HepG2 (cell line): ENCODE data around the gene TIPIN. TPM values are rescaled to one million over a fixed set of nuclear protein-coding genes. Genes with fewer than 3 reads are reported as not detected.

Experiments used
- ATAC-seq: fragments of 200-7000 bp; cut with Tn5 transposase; 3 replicates; pipeline ENCODE4 v1.9.1; 2020; ENCODE audit warnings: mild to moderate bottlenecking, moderate library complexity
- BruUV-seq: library from RNA; stranded (reverse); fragments of 400-500 nt; replicated peaks from 2 replicates; lab custom pipeline; 2021; lab: Mats Ljungman, UMichigan
- CTCF ChIA-PET: fragments of 300-600 bp; formaldehyde crosslinking; extraction: SDS; loops from one replicate; lab custom pipeline; 2021; ENCODE audit warnings: low total read pairs, inconsistent platforms, low intra/inter-chr PET ratio; lab: Yijun Ruan, JAX
- POLR2A ChIA-PET: fragments of 350-600 bp; sonication (Branson Sonifier 250); formaldehyde crosslinking; loops from one replicate; lab custom pipeline; 2020; ENCODE audit warnings: antibody characterized with exemption, inconsistent platforms; lab: Yijun Ruan, JAX
- DNase-seq: peaks from one replicate; pipeline ENCODE4 v3.0.0-alpha.2; 2015; ENCODE audit warnings: low spot score
- FAIRE-seq: peaks from 3 replicates; lab custom pipeline; 2011; peaks lifted over from hg19 to GRCh38; lab: Jason Lieb, UNC
- H2AFZ ChIP-seq: one replicate; pipeline ENCODE4 v1.6.1; 2011; ENCODE audit warnings: low read length, inconsistent platforms
- H3K27ac ChIP-seq: fragments of 300-600 bp; 3 replicates; pipeline ENCODE4 v1.8.0; 2011; ENCODE audit warnings: mixed run types, mild to moderate bottlenecking, mixed read lengths, low read length, inconsistent platforms; ENCODE audit not compliant: insufficient read depth; ENCODE audit errors: extremely low read length
- H3K27me3 ChIP-seq, 2 experiments: fragments of 200-600 bp in 1 of 2; 2 replicates in 1 of 2; 3 replicates in 1 of 2; pipeline versions ENCODE4 v1.6.0 to v1.8.0; 2011; ENCODE audit warnings: low read length in 2 of 2, mild to moderate bottlenecking in 2 of 2, moderate library complexity in 2 of 2, inconsistent platforms in 1 of 2; ENCODE audit not compliant: insufficient read depth in 2 of 2, control insufficient read depth in 1 of 2
- H3K36me3 ChIP-seq, 2 experiments: fragments of 200-600 bp in 1 of 2; replicated peaks in 1 of 2; 2 replicates in 1 of 2; 3 replicates in 1 of 2; pipeline versions ENCODE4 v1.5.1 to v1.8.0; 2011; ENCODE audit warnings: low read length in 2 of 2, inconsistent platforms in 1 of 2; ENCODE audit not compliant: insufficient read depth in 2 of 2, control insufficient read depth in 1 of 2
- H3K4me1 ChIP-seq: 2 replicates; pipeline ENCODE4 v1.5.1; 2012; ENCODE audit warnings: low read length, inconsistent platforms; ENCODE audit not compliant: insufficient read depth
- H3K4me2 ChIP-seq: 2 replicates; pipeline ENCODE4 v1.6.0; 2011; ENCODE audit warnings: low read depth, low read length, inconsistent platforms
- H3K4me3 ChIP-seq, 3 experiments: fragments of 200-600 bp in 1 of 3; sonication (generic), shearing (Covaris generic) in 1 of 3; replicated peaks in 1 of 3; 2 replicates each; pipeline ENCODE4 v1.5.1; 2011 to 2016; ENCODE audit warnings: low read length in 3 of 3, inconsistent platforms in 2 of 3, low read depth in 2 of 3, mild to moderate bottlenecking in 2 of 3, control low read depth in 1 of 3, mixed read lengths in 1 of 3; ENCODE audit not compliant: insufficient read depth in 1 of 3
- H3K79me2 ChIP-seq: one replicate; pipeline ENCODE4 v1.6.1; 2011; ENCODE audit warnings: low read length, inconsistent platforms; ENCODE audit not compliant: insufficient read depth
- H3K9ac ChIP-seq: 2 replicates; pipeline ENCODE4 v1.6.0; 2011; ENCODE audit warnings: mild to moderate bottlenecking, low read depth, low read length, inconsistent platforms; ENCODE audit not compliant: insufficient read depth
- H3K9me3 ChIP-seq: 2 replicates; pipeline ENCODE4 v1.5.1; 2012; ENCODE audit warnings: mild to moderate bottlenecking, low read length
- H4K20me1 ChIP-seq: 2 replicates; pipeline ENCODE4 v1.6.0; 2011; ENCODE audit warnings: inconsistent platforms, mild to moderate bottlenecking, low read length, moderate library complexity; ENCODE audit not compliant: insufficient read depth
- FIP1L1 ChIP-seq: fragments of 200-400 bp; formaldehyde crosslinking; IDR thresholded peaks from 2 replicates; pipeline ENCODE4 v1.6.1; 2018; ENCODE audit warnings: low read depth, mild to moderate bottlenecking, low read length, moderate library complexity, borderline replicate concordance; ENCODE audit not compliant: insufficient read depth
- FLYWCH1 ChIP-seq: sonication (generic); formaldehyde crosslinking; IDR thresholded peaks from 2 replicates; pipeline ENCODE4 v1.8.1; 2023; ENCODE audit warnings: mild to moderate bottlenecking, missing genetic modification reagents
- IKZF4 ChIP-seq: sonication (generic); formaldehyde crosslinking; IDR thresholded peaks from 2 replicates; pipeline ENCODE4 v1.5.1; 2020; ENCODE audit warnings: borderline replicate concordance, mild to moderate bottlenecking, low read depth, missing genetic modification reagents; ENCODE audit errors: not compliant biosample characterization
- TBX2 ChIP-seq: sonication (generic); formaldehyde crosslinking; IDR thresholded peaks from 2 replicates; pipeline ENCODE4 v1.5.0; 2020; ENCODE audit warnings: missing genetic modification reagents, mild to moderate bottlenecking, borderline replicate concordance
- ZNF274 ChIP-seq: sonication (generic); formaldehyde crosslinking; IDR thresholded peaks from 2 replicates; pipeline ENCODE4 v1.5.1; 2020; ENCODE audit warnings: mild to moderate bottlenecking, missing genetic modification reagents
- ZNF44 ChIP-seq: sonication (generic); formaldehyde crosslinking; IDR thresholded peaks from 2 replicates; pipeline ENCODE4 v1.5.1; 2020; ENCODE audit warnings: mild to moderate bottlenecking, missing genetic modification reagents
- ZNF615 ChIP-seq: sonication (generic); formaldehyde crosslinking; IDR thresholded peaks from 2 replicates; pipeline ENCODE4 v1.5.0; 2020; ENCODE audit warnings: mild to moderate bottlenecking, missing genetic modification reagents, borderline replicate concordance
- ZNF619 ChIP-seq: sonication (generic); formaldehyde crosslinking; IDR thresholded peaks from 2 replicates; pipeline ENCODE4 v1.4.0; 2020; ENCODE audit warnings: mild to moderate bottlenecking, missing genetic modification reagents
- ZNF720 ChIP-seq: sonication (generic); formaldehyde crosslinking; IDR thresholded peaks from 2 replicates; pipeline ENCODE4 v1.4.0; 2020; ENCODE audit warnings: missing genetic modification reagents
- WGBS: methylation state at CpG from one replicate; pipeline ENCODE4 v1.1.6; 2017; ENCODE audit warnings: low lambda C conversion rate; 5-methylcytosine and 5-hydroxymethylcytosine counted together
- in situ Hi-C: cut with HindIII; loops from 2 replicates; pipeline ENCODE4 v1.10.0; 2017; ENCODE audit warnings: low pct_unique_long_range_greater_than_20kb; ENCODE audit not compliant: extremely low pct_ligation_motif_present
- intact Hi-C: fragments of 100-400 bp; cut with micrococcal nuclease; formaldehyde crosslinking; loops from one replicate; pipeline ENCODE4 v1.10.0; 2022; ENCODE audit not compliant: unreplicated experiment
- polyA plus RNA-seq, 8 experiments: library from polyadenylated mRNA; depleted of rRNA in 3 of 8; stranded (reverse) in 7 of 8; unstranded in 1 of 8; fragments of >200 nt; fragmentation: Illumina TruSeq in 4 of 8; extraction: Trizol in 4 of 8; gene quantifications; 2 replicates each; pipeline versions ENCODE4 v1.2.1 to v1.2.3, GENCODE V29; 2011 to 2016; ENCODE audit warnings: low read depth in 4 of 8, missing spikeins in 1 of 8, mixed read lengths in 1 of 8; ENCODE audit not compliant: insufficient read depth in 1 of 8
- total RNA-seq, 5 experiments: library from RNA; depleted of rRNA; stranded (reverse); fragments of >200 nt; fragmentation: Illumina TruSeq; extraction: Trizol; gene quantifications; 2 replicates each; pipeline ENCODE4 v1.2.3, GENCODE V29; 2016; ENCODE audit warnings: low read depth in 1 of 5
- TF ChIP-seq, protein P1 (sequence below): sonication (generic); formaldehyde crosslinking; IDR thresholded peaks from 2 replicates; pipeline ENCODE4 v1.4.0; 2020; ENCODE audit warnings: mild to moderate bottlenecking, low read depth, missing genetic modification reagents

TIPIN gene
- total and polyA plus RNA-seq, 2 of the 13 experiments (the other 11 are each of a cell fraction or from before 2014, with no cell fraction given): 2.7 to 28.6 TPM

DNA sequence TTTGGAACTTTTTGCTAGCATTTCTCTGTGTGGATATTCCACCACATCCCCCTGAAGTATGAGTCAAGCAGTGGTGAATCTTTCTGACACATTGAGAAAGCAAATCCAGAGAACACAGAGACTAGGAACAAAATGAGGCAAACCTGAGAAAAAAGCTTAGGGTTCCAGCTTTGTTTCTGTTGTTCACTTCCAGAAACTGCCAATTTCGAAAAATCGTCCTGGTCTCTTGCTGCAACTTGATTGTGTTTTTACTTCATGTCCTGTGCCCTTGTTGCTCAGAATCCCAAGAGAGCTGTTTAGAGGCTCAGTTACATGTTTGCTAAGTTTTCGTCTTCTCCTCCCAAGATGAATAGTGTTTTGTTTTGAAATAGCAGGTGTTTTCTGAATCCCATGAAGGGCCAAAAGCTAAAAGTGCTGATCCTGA lies 43.9 kb upstream of the TIPIN start:
- ChIA-PET POLR2A (no interaction called here), CTCF (no interaction called here)
- 91% methylated on average over 3 of the region's 3 CpGs for WGBS
- FAIRE-seq (no peak), DNase-seq (no peak), ATAC-seq (no peak)
- no TSS peak for BruUV-seq
- intact Hi-C loops (no loop called here), in situ Hi-C loops (no loop called here)
- no peaks in the 10 kb centered on the region for H3K27me3 ChIP-seq
- H3K27ac ChIP-seq: no peak overlapping the region
- peaks cover 4 to 21% of the 10 kb centered on the region in 2 experiments; a peak in 4 of 5 replicates for H3K36me3 ChIP-seq
- no peak overlapping the region for H3K9ac ChIP-seq
- peaks cover 29% of the 10 kb centered on the region for H3K4me1 ChIP-seq
- peaks cover 19% of the 10 kb centered on the region for H4K20me1 ChIP-seq
- TF ChIP-seq TBX2 (CRISPR knock-in tag): no peak
- peaks cover 82% of the 10 kb centered on the region for H3K79me2 ChIP-seq
- H2AFZ ChIP-seq: no peak overlapping the region
- no peaks in the 10 kb centered on the region for H3K9me3 ChIP-seq
- H3K4me3 ChIP-seq: no peak overlapping the region
- no peak overlapping the region for H3K4me2 ChIP-seq

DNA sequence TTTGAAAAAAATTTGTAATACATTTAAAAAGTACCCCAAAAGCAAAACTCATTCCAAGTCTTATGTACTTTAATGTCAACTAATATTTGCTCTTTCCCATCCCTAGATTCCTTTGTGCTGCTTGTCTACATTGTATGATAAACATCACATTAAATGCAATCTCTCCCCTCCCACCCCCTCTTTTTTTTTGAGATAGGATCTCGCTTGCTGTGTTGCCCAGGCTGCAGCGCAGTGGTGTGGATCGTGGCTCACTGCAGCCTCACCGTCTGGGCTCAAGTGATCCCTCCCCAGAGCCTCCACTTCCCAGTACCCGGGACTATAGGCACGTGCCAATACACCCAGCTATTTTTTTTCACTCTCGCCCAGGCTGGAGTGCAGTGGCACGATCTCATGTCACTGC lies 42.8 kb upstream of the TIPIN start:
- Histone ChIP-seq H3K36me3 (peaks cover 5 to 28% of the 10 kb centered on the region in 2 experiments; a peak in 4 of 5 replicates), H3K9ac (no peak overlapping the region)
- BruUV-seq: no TSS peak

More for the DNA sequence above, 42.8 kb upstream of the TIPIN start:
- ChIA-PET CTCF (no interaction called here), POLR2A (no interaction called here)
- DNase-seq (no peak), ATAC-seq (no peak), FAIRE-seq (no peak)
- H4K20me1 ChIP-seq: peaks cover 17% of the 10 kb centered on the region
- no peak for TF ChIP-seq IKZF4 (CRISPR knock-in tag)
- no peak for TF ChIP-seq FIP1L1
- TF ChIP-seq, protein P1, sequence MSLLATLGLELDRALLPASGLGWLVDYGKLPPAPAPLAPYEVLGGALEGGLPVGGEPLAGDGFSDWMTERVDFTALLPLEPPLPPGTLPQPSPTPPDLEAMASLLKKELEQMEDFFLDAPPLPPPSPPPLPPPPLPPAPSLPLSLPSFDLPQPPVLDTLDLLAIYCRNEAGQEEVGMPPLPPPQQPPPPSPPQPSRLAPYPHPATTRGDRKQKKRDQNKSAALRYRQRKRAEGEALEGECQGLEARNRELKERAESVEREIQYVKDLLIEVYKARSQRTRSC (CRISPR knock-in tag): no peak
- no peak for TF ChIP-seq ZNF274 (CRISPR knock-in tag)
- TF ChIP-seq ZNF720 (CRISPR knock-in tag): no peak
- no peak for TF ChIP-seq FLYWCH1 (CRISPR knock-in tag)
- TF ChIP-seq ZNF615: no peak
- no peak for TF ChIP-seq ZNF44 (CRISPR knock-in tag)
- TF ChIP-seq ZNF619 (CRISPR knock-in tag): no peak
- peaks cover 82% of the 10 kb centered on the region for H3K79me2 ChIP-seq
- no peak overlapping the region for H3K27ac ChIP-seq
- H3K27me3 ChIP-seq: no peaks in the 10 kb centered on the region
- H3K4me3 ChIP-seq: no peak overlapping the region
- no peak overlapping the region for H2AFZ ChIP-seq
- H3K4me1 ChIP-seq: peaks cover 18% of the 10 kb centered on the region
- intact Hi-C loops: no loop called here
- H3K9me3 ChIP-seq: no peaks in the 10 kb centered on the region
- in situ Hi-C loops: loop anchor here (25.0 kb wide), 1 partner anchor 88 kb away; the partner anchor contains the start of gene SNAPC5
- 98% methylated on average over 8 of the region's 8 CpGs for WGBS
- no peak overlapping the region for H3K4me2 ChIP-seq
